Activated CD4-positive, CD25-positive, alpha-beta regulatory T cell (primary cell): ENCODE results near the gene GLB1L3.
"Not testable (repeated sequence)": the region's sequence is repeated elsewhere in the genome, so short reads cannot be mapped to it uniquely, and the experiment has no call there.

Experiments used
- DNase-seq, 4 experiments: peaks; one replicate each; lab custom pipeline; 2025; lab: John Stamatoyannopoulos, UW

The GLB1L3 gene

GRCh38 chr11:134252346-134253187 is 23.6 kb upstream of the GLB1L3 start:
- no peak for DNase-seq

GRCh38 chr11:134253188-134253993 is 22.8 kb upstream of the GLB1L3 start, which contains the start of the genes ACAD8 and THYN1:
TSS of gene ACAD8 (plus strand) at chr11:134253568. CDS start at chr11:134253601, 33 bp downstream.
TSS of gene THYN1 (minus strand) at chr11:134253352. CDS start at chr11:134252882, 470 bp downstream.
- DNase-seq = peak; percentile 92 to 95 (median 93)

- no peak for DNase-seq
Observed at GRCh38 chr11:134254433-134255183, 21.6 kb upstream of the GLB1L3 start.

GRCh38 chr11:134255184-134255561 is 21.0 kb upstream of the GLB1L3 start:
- not testable (repeated sequence) for DNase-seq

- DNase-seq = no peak
Observed at GRCh38 chr11:134257101-134257500, 19.1 kb upstream of the GLB1L3 start.

GRCh38 chr11:134258577-134258976 is 17.6 kb upstream of the GLB1L3 start:
- no peak for DNase-seq

GRCh38 chr11:134260503-134260902 is 15.7 kb upstream of the GLB1L3 start:
- DNase-seq = no peak

- no peak for DNase-seq
Observed at GRCh38 chr11:134260983-134261382, 15.2 kb upstream of the GLB1L3 start.

- no peak for DNase-seq
Observed at GRCh38 chr11:134261626-134262488, 14.3 kb upstream of the GLB1L3 start.

- no peak for DNase-seq
Observed at GRCh38 chr11:134264966-134265764, 11.0 kb upstream of the GLB1L3 start.

- no peak for DNase-seq
Observed at GRCh38 chr11:134266440-134266839, 9.7 kb upstream of the GLB1L3 start.

GRCh38 chr11:134266841-134267251 is 9.3 kb upstream of the GLB1L3 start:
- DNase-seq = no peak

GRCh38 chr11:134267461-134267860 is 8.7 kb upstream of the GLB1L3 start:
- no peak for DNase-seq

- DNase-seq = no peak
Observed at GRCh38 chr11:134267966-134268365, 8.2 kb upstream of the GLB1L3 start.

GRCh38 chr11:134270250-134270714 is 5.9 kb upstream of the GLB1L3 start:
- no peak for DNase-seq

- no peak for DNase-seq
Observed at GRCh38 chr11:134271978-134272377, 4.2 kb upstream of the GLB1L3 start.

GRCh38 chr11:134272381-134273316 is 3.5 kb upstream of the GLB1L3 start:
- DNase-seq = no peak

GRCh38 chr11:134273317-134273712 is 2.9 kb upstream of the GLB1L3 start:
- DNase-seq = no peak

- DNase-seq = no peak
Observed at GRCh38 chr11:134275188-134275533, 1.0 kb upstream of the GLB1L3 start.
